GM18508 (cell line): ENCODE results near the gene PDP2.

ENCODE experiments used
- ATAC-seq: cut with Tn5 transposase; IDR thresholded peaks from one replicate; pipeline ENCODE4 v1.9.1; 2021; ENCODE audit warnings: moderate number of reproducible peaks; ENCODE audit not compliant: insufficient read depth, unreplicated experiment

The PDP2 gene

GRCh38 chr16:66918355-66918754 is 38.0 kb downstream of the PDP2 start:
- no peak for ATAC-seq

- no peak for ATAC-seq
Observed at GRCh38 chr16:66918803-66919568, 38.7 kb downstream of the PDP2 start, which contains the start of gene CDH16. Gene CDH16, minus strand, starts transcription at chr16:66918885. Its CDS starts 820 bp downstream, at chr16:66918065.

- ATAC-seq = no peak
Observed at GRCh38 chr16:66919569-66920298, 39.4 kb downstream of the PDP2 start.

GRCh38 chr16:66920299-66920590 is 39.9 kb downstream of the PDP2 start:
- ATAC-seq = no peak

- ATAC-seq = no peak
Observed at GRCh38 chr16:66920924-66921680, 40.8 kb downstream of the PDP2 start.

- no peak for ATAC-seq
Observed at GRCh38 chr16:66921729-66922450, 41.6 kb downstream of the PDP2 start.

GRCh38 chr16:66923247-66923731 is 43.0 kb downstream of the PDP2 start:
- no peak for ATAC-seq

- no peak for ATAC-seq
Observed at GRCh38 chr16:66923866-66924265, 43.6 kb downstream of the PDP2 start.

GRCh38 chr16:66924527-66925321 is 44.4 kb downstream of the PDP2 start:
- no peak for ATAC-seq

- no peak for ATAC-seq
Observed at GRCh38 chr16:66925322-66925840, 45.1 kb downstream of the PDP2 start, which contains the start of gene RRAD. Gene RRAD, minus strand, starts transcription at chr16:66925535. Its CDS starts 356 bp downstream, at chr16:66925179.

GRCh38 chr16:66926171-66926947 is 46.0 kb downstream of the PDP2 start:
- no peak for ATAC-seq

- no peak for ATAC-seq
Observed at GRCh38 chr16:66926961-66927436, 46.7 kb downstream of the PDP2 start.

- ATAC-seq = no peak
Observed at GRCh38 chr16:66927918-66928649, 47.8 kb downstream of the PDP2 start.

- ATAC-seq = no peak
Observed at GRCh38 chr16:66928702-66929388, 48.5 kb downstream of the PDP2 start.

GRCh38 chr16:66930189-66930588 is 49.9 kb downstream of the PDP2 start:
- no peak for ATAC-seq

GRCh38 chr16:66931665-66932064 is 51.4 kb downstream of the PDP2 start:
- no peak for ATAC-seq

- ATAC-seq = no peak
Observed at GRCh38 chr16:66932076-66932475, 51.8 kb downstream of the PDP2 start.
